HG03439 (cell line): Measurements from ENCODE around the gene MTFR2.
"Not testable (repeated sequence)": the region's sequence is repeated elsewhere in the genome, so short reads cannot be mapped to it uniquely, and the experiment has no call there.

Source experiments
- ATAC-seq: cut with Tn5 transposase; IDR thresholded peaks from one replicate; pipeline ENCODE4 v1.9.1; 2021; ENCODE audit warnings: mild to moderate bottlenecking, moderate library complexity; ENCODE audit not compliant: unreplicated experiment

MTFR2 gene

GRCh38 chr6:136236466-136237293, 13.4 kb downstream of the MTFR2 start:
- ATAC-seq, result no peak

- no peak for ATAC-seq
Observed at GRCh38 chr6:136235233-136235564, 14.9 kb downstream of the MTFR2 start.

- ATAC-seq, result no peak
Observed at GRCh38 chr6:136232701-136233100, 17.4 kb downstream of the MTFR2 start.

GRCh38 chr6:136230219-136230853, 19.8 kb downstream of the MTFR2 start:
- no peak for ATAC-seq

- ATAC-seq, result no peak
Observed at GRCh38 chr6:136228814-136229213, 21.3 kb downstream of the MTFR2 start.

GRCh38 chr6:136226674-136227377, 23.3 kb downstream of the MTFR2 start:
- ATAC-seq, result no peak

- peak; percentile 78 for ATAC-seq
Observed at GRCh38 chr6:136226027-136226673, 24.0 kb downstream of the MTFR2 start.

- no peak for ATAC-seq
Observed at GRCh38 chr6:136225496-136225895, 24.6 kb downstream of the MTFR2 start.

- not testable (repeated sequence) for ATAC-seq
Observed at GRCh38 chr6:136224974-136225373, 25.1 kb downstream of the MTFR2 start.

GRCh38 chr6:136216503-136217401, 33.4 kb downstream of the MTFR2 start:
- no peak for ATAC-seq

GRCh38 chr6:136213853-136214252, 36.3 kb downstream of the MTFR2 start:
- no peak for ATAC-seq

- no peak for ATAC-seq
Observed at GRCh38 chr6:136213012-136213539, 37.0 kb downstream of the MTFR2 start.

- no peak for ATAC-seq
Observed at GRCh38 chr6:136212608-136213007, 37.5 kb downstream of the MTFR2 start.

- no peak for ATAC-seq
Observed at GRCh38 chr6:136210398-136211165, 39.5 kb downstream of the MTFR2 start.

- ATAC-seq, result no peak
Observed at GRCh38 chr6:136209496-136209895, 40.6 kb downstream of the MTFR2 start.

GRCh38 chr6:136208783-136209182, 41.3 kb downstream of the MTFR2 start:
- ATAC-seq, result no peak

- no peak for ATAC-seq
Observed at GRCh38 chr6:136201732-136202131, 48.4 kb downstream of the MTFR2 start.

GRCh38 chr6:136192902-136193301, 57.2 kb downstream of the MTFR2 start:
- ATAC-seq, result no peak

- ATAC-seq, result no peak
Observed at GRCh38 chr6:136191606-136192312, 58.4 kb downstream of the MTFR2 start.
